Medulla oblongata (tissue), 1 donor: ENCODE data around the gene B3GALT6.

Experiments used
- DNase-seq: peaks from one replicate; pipeline ENCODE4 v3.0.0-alpha.2; 2015; ENCODE audit errors: extremely low spot score

The B3GALT6 gene

DNA sequence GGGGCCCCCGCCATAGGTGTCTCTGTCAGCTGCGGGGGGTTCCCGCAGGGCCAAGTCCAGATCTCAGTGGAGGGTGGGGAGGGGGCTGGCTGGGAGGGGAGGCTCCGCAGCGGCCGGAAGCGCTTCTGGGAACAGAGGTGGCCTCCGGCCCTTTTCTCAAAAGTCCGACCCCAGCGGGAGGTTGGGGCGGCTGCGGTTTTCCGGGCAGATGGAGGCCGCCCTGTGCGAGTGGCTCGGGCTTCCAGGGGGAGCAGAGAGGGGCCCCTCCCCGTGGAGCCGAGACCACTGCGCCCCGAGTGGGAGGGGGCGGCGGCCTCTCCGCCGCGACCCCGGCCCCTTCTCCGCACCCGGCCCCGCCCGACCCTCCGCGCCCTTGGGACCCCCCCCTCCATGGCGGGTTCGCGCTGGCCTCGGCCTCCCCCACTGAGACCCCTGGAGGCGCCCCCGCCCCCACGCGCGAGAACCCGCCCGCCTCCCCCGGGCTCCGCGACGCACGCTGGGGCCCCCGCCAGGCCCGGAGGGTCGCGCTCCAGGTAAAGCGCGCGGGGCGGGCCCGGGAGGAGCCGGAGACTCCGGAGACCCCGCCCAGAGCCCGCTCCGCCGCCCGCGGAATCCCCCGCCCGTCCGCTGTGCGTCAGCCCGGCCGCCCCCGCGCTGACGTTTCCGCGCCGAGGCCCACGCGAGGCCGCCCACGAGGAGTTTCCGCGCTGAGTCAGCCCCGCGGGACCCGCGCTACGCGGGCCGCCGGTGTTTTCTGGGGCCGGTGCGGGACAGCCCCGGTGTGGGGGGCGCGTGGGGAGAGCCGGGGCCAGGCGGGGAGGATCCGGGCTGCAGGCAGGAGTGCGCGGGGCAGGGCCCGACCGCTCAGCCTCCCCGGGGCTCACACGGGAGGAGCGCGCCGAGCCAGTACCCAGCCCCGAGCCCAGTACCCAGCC lies 30.9 kb upstream of the B3GALT6 start:
- no peak for DNase-seq

- DNase-seq, result no peak
These were observed 29.0 kb upstream of the B3GALT6 start for GRCh38 chr1:1202831-1203560.

GRCh38 chr1:1203561-1204424 lies 28.2 kb upstream of the B3GALT6 start:
- DNase-seq, result no peak

- DNase-seq, result no peak
These were observed 27.6 kb upstream of the B3GALT6 start for GRCh38 chr1:1204425-1204920.

DNA sequence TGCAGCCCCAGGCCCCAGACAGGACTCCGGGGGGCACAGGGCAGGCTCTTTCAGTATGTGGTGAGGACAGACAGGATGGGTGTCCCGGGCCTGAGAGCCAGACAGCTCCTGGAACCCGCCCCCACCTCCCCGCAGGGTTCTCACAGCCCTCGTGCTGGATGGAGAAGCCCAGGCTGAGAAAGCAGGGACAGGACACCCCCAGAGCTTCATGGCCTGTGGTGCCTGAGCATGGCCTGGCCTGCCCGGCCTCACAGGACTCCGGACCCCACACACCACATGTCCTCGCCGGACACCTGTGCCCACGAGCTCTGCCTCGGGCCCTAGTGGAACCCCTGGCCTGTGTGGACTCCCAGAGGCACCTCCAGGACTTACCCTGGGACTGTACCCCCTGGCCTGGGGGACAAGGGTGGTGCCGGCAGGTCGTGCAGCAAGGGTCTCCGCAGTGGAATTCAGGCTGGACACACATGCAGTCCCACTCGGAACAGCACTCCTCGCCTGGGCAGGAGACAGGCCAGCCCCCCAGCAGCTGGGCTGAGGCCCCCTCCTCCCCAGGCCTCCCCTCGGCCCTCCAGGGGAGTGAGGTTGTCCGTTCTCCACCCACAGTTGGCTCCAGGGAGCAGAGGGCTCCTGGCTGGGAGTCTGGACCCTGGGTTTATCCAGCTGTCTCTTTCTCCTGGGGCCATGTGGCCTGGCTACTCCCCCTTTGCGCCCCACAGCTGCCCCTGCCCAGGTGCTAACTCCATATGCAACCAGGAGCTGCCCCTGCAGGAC lies 26.9 kb upstream of the B3GALT6 start:
- no peak for DNase-seq

GRCh38 chr1:1205769-1206375 lies 26.2 kb upstream of the B3GALT6 start:
- no peak for DNase-seq

DNA sequence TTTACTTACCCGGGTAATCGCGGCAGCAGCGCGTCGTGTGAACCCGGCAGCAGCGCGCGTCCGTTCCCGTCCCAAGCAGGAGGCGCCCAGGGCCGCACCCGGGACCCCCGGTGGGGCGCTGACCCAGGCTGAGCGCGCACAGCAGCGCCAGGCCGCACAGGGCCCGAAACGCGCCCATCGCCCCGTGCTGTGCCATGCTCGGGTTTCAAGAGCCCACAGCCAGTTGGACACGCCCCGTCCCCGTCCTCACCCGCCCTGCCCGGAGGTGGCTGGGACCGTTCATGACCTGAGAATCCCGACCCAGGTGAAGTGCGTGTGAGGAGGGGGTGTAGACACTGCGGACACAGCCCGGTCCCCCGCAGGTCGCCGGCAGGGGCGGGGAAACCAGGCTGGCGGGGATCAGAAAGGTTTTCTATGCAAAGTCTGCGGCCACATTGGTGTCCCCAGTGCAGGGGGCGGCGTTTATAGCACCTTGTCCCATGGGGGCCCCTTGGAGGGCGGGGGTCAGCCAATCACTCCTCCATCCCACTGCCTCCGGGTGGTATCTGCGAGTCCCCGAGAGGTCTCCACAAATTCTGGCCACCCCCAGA lies 25.6 kb upstream of the B3GALT6 start, which contains the start of gene TNFRSF18:
Gene TNFRSF18 (minus strand): TSS at position 217 of the 590 bp plus-strand sequence. CDS start 21 bp downstream, at position 196.
- DNase-seq, result no peak

GRCh38 chr1:1206966-1207531 lies 25.0 kb upstream of the B3GALT6 start:
- DNase-seq, result no peak

- DNase-seq, result no peak
These were observed 24.5 kb upstream of the B3GALT6 start for GRCh38 chr1:1207571-1207892.

DNA sequence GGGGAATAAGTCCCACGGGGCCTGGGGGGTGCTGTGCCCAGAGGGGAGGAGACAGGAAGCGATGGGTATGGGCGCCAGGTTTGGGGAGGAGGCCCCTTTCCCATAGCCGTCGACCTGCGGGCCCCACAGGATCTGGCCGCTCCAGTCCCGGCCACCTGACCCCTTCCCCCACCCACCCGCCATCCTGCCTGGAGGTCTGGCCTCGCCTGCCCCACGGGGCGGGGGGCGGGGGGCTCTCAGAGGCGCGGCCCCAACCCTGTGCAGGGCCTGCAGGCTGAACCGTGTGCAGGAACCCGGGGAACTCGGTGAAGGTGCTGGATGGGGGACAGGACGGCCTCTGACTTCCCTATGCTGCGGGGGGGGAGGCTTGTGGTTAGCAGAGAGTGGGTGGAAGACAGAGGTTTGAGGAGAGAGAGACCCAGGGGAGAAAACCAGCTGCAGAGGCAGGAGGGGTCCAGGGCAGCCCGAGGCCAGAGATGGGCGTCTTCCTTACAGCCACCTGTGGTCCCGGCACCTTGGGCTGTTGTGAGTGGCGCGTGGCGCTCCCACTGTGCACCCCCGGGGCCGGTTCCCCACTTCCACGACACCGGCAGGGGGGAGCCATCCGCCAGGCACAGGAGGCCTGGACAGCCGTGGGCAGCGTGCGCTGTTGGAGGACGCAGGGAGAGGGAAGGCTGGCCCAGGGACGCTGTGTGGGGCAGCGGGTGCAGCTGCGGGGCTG lies 23.2 kb upstream of the B3GALT6 start:
- DNase-seq, result no peak

DNA sequence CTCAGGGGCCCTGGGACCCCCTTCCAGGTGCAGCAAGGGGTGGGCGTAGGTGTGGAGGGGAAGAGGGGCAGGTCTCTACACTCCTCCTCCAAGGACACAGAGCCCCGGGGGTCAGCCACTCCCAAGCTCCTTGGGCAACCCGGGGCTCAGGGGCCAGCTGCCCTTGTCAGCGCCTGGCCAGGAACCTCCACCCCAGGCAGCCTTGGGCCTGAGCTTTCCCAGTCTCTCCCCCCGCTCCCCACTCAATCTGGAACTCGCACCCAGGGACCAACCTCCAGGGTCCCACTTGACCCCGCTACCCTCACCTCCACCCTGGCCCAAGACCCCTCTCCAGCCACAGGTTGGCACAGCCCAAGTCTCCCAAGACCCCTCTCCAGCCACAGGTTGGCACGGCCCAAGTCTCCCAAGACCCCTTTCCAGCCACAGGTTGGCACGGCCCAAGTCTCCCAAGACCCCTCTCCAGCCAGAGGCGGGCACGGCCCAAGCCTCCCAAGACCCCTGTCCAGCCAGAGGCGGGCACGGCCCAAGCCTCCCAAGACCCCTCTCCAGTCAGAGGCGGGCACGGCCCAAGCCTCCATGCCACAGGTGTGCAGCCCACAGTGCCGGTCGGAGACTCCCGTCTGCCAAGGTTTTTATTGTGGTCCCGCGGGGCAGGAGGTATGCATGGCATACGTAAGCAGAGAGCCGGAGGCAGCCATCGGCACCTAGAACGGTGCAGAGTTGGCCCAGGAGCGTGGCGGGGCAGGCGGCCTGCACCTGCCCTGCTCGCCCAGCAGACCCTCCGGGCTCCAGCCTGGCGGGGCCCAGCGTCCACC lies 21.1 kb upstream of the B3GALT6 start:
- DNase-seq, result no peak

DNA sequence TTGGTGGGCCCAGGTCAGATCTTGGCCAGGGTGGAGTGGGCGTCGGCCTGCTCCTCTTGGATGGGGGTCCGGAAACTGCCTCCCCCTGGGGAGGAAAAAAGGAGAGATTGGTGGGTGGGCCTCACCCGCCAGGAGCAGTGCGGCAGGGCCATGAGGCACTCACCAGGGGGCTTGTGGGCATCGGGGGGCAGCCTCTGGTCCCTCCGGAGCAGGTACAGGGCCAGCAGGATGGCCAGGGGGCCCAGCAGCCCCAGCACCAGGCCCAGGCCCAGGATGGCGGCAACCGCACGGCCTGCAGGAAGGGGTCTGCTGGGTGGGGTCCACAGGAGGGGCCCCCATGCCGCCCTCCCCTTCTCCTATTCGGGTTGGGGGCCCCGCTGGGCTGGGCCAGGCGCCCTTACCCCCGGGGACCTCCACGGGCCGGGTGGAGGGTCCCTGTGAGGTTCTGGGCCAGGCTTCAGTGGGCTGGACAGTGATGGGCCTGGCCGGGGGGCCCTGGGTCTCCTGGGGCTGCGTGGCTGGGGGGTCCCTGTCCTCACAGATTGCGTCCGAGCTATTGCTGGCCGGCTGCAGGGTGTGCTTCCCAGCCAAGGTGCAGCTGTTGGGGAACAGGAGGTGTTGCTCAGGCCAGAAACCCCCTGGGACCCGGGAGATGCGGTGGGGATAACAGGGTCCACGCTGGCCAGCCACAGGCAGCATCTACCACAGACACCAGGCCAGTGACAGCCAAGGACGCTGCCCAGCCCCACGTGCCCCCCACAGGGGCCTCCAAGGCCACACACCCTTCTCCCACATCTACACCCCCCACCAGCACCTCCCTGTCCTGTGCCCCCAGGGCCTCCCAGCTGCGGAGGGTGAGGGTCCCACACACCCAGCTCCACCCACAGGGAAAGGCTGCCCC lies 20.2 kb upstream of the B3GALT6 start:
- DNase-seq, result no peak

DNA sequence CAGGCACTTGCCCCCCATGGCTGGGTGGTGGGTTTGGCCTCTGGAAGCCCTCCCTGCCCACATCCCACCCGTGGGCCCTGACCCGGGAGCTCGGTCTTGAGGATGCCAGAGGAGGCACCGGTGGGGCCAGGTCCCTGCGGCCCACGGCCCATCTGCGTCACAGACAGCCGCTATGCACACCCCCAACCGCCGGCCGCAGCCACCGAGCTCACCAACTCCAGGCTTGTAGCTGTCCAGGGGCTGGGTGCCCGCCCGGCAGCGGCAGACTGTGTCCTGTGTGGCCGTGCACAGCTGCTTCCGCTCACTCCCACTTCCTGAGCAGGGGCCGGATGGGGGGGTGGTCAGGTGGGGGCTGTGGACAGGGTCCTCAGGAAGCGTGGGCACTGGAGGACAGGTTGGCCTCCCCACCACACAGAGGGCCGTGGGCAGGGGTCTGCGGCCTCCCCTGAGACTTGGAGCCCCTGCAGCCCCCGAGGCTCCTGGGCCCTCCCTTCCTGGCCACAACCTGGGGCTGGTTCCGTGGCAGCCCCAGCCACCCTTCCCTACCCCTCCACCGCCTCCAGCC lies 19.2 kb upstream of the B3GALT6 start:
- no peak for DNase-seq

DNA sequence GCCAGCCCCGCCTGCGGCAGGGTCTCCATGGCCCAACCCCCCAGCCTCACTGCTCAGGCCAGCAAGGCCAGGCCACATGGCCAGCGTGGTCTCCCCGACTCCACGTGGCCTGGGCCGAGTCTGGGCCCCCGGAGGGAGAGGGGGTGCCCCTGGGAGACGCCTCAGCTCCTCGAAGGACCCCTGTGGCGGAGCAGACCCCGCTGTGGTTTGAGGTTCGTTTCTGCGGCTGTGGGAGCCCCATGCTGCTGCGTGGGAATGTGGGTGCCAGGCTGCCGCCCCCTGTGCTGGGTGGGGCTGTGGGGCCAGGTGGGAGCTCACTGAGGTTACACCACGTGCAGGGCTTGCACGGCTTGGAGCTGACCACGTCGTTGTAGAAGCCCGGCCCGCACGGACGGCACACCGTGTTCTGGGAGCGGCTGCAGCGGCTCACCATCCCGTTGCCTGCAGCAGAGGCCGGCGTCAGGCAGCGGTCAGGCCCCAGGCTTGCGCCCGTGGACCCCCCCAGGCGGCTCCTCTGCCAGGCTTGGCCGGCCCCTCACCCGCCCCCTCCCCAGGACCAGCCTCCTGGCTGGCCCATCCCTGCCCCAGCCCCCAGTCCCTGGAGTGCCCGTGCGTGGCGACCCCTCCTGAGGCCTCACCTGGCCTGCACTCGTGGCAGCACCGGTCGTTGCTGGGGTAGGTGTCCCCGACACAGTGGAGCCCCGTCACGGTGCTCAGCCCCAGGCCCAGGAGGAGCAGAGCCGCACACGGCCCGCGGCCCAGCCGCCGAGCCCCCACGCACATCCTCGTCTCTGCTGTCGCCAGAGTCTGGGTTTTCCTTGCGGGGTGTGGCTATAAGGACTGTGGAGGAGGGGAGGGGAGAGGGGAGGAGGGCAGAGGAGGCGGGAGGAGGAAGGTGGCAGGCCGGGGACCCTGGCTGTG lies 18.4 kb upstream of the B3GALT6 start, which contains the start of gene TNFRSF4:
Gene TNFRSF4 (minus strand): TSS at position 809 of the 921 bp plus-strand sequence. CDS start 26 bp downstream, at position 783.
- DNase-seq, result no peak

GRCh38 chr1:1215080-1215676 lies 16.9 kb upstream of the B3GALT6 start:
- DNase-seq, result no peak
